AG04450 (cell line): ENCODE results near the gene OGFOD3. TPM values are rescaled to one million over a fixed set of nuclear protein-coding genes. Genes with fewer than 3 reads are reported as not detected.
"Not testable (repeated sequence)": the region's sequence is repeated elsewhere in the genome, so short reads cannot be mapped to it uniquely, and the experiment has no call there.

ENCODE experiments used
- CTCF ChIA-PET: fragments of 300-600, 350-600 bp; formaldehyde crosslinking; extraction: SDS; loops from one replicate; lab custom pipeline; 2022; ENCODE audit warnings: antibody characterized with exemption, inconsistent platforms; lab: Charles Lee
- POLR2A ChIA-PET: fragments of 350-600 bp; formaldehyde crosslinking; extraction: SDS; loops from one replicate; lab custom pipeline; 2021; ENCODE audit warnings: antibody characterized with exemption, inconsistent platforms; lab: Yijun Ruan, JAX
- DNase-seq: peaks from one replicate; pipeline ENCODE4 v3.0.0-alpha.2; 2011; ENCODE audit warnings: low read depth, low spot score
- H3K27ac ChIP-seq: one replicate; pipeline ENCODE4 v1.5.1; 2012; ENCODE audit warnings: low read depth, low read length, control low read depth
- H3K27me3 ChIP-seq: one replicate; pipeline ENCODE4 v1.6.0; 2012; ENCODE audit warnings: low read length; ENCODE audit not compliant: control insufficient read depth, insufficient read depth
- H3K4me3 ChIP-seq: 2 replicates; pipeline ENCODE4 v1.5.1; 2011; ENCODE audit warnings: mild to moderate bottlenecking, low read depth, low read length, control low read depth
- H3K9me3 ChIP-seq: 2 replicates; pipeline ENCODE4 v1.5.1; 2012; ENCODE audit warnings: low read length; ENCODE audit not compliant: control insufficient read depth, insufficient read depth
- polyA plus RNA-seq: library from polyadenylated mRNA; depleted of rRNA; stranded (reverse); fragments of >200 nt; gene quantifications from 2 replicates; pipeline ENCODE4 v1.2.3, GENCODE V29; 2011
- TF ChIP-seq, protein P1 (sequence below): IDR thresholded peaks from 2 replicates; pipeline ENCODE4 v1.5.1; 2011; ENCODE audit warnings: low read depth, low read length, control low read depth, inconsistent platforms

Gene OGFOD3
- polyA plus RNA-seq, 1 experiment, result 22.8 TPM

DNA sequence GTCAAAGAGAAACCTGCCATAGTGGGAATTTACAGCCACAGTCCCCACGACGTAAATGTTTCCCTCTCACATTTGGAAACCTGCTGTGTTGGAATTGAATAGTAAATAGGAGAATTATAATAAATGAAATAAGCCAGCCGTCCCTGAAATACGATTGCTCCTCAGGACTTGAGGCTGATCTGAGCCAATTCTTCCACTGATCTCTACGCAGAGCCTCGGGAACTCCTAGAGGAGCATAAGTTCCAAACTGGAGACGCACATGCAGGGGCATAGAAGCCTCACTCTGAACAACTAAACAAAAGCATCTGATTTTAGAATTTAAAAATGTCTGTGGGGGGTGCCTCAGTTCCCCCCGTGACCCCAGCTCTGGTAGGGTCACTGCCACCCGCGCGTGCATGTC, 69.5 kb downstream of the OGFOD3 start:
- DNase-seq, result no peak
- ChIA-PET POLR2A (no interaction called here), CTCF (interaction anchor here (0.5 to 0.9 kb wide), 2 partner anchors 9 to 205 kb away, joined by 3 read pairs; no protein-coding TSS in a partner anchor)
- peaks cover 5% of the 10 kb centered on the region for H3K27me3 ChIP-seq
- H3K4me3 ChIP-seq, result no peak overlapping the region
- no peaks in the 10 kb centered on the region; the same call in 1 of the 2 replicates for H3K9me3 ChIP-seq
- no peak overlapping the region for H3K27ac ChIP-seq
- TF ChIP-seq, protein P1, sequence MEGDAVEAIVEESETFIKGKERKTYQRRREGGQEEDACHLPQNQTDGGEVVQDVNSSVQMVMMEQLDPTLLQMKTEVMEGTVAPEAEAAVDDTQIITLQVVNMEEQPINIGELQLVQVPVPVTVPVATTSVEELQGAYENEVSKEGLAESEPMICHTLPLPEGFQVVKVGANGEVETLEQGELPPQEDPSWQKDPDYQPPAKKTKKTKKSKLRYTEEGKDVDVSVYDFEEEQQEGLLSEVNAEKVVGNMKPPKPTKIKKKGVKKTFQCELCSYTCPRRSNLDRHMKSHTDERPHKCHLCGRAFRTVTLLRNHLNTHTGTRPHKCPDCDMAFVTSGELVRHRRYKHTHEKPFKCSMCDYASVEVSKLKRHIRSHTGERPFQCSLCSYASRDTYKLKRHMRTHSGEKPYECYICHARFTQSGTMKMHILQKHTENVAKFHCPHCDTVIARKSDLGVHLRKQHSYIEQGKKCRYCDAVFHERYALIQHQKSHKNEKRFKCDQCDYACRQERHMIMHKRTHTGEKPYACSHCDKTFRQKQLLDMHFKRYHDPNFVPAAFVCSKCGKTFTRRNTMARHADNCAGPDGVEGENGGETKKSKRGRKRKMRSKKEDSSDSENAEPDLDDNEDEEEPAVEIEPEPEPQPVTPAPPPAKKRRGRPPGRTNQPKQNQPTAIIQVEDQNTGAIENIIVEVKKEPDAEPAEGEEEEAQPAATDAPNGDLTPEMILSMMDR, result no peak

DNA sequence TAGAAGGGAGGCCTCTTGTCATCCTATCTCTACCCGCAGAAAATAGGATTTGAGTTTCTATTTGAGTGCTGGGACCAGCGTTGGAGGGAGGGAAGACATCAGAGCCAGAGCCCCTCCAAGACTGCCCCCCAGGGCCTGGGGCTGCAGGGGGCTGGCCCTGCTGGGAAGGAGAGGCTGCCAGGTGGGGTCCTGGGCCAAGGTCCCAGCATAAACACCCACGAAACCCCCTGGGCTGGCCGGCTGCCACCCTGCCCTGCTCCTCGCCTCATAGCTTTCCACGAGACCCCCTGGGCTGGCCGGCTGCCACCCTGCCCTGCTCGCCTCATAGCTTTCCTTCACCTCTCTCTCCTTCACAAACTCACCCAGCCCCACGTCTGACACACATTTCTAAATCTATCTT, 70.0 kb downstream of the OGFOD3 start:
- TF ChIP-seq, protein P1, result no peak
- DNase-seq, result no peak
- CTCF ChIA-PET, result no interaction called here
- H3K27me3 ChIP-seq, result peaks cover 5% of the 10 kb centered on the region
- no peak overlapping the region for H3K4me3 ChIP-seq
- H3K27ac ChIP-seq, result no peak overlapping the region
- POLR2A ChIA-PET, result no interaction called here
- H3K9me3 ChIP-seq, result no peaks in the 10 kb centered on the region; the same call in 1 of the 2 replicates

DNA sequence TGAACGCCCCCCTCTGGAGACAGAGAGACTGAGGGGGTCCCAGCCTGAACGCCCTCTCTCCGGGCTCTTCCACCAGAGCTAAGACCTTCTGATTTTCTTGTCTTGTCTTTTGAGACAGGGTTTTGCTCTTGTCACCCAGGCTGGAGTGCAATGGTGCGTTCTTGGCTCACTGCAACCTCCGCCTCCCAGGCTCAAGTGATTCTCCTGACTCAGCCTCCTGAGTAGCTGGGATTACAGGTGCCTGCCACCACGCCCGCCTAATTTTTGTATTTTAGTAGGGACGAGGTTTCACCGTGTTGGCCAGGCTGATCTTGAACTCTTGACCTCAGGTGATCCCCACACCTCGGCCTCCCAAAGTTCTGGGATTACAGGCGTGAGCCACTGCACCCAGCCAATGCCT, 70.4 kb downstream of the OGFOD3 start:
- H3K27me3 ChIP-seq, POLR2A ChIA-PET, H3K4me3 ChIP-seq, H3K27ac ChIP-seq, DNase-seq, CTCF ChIA-PET, H3K9me3 ChIP-seq: not testable (repeated sequence)

DNA sequence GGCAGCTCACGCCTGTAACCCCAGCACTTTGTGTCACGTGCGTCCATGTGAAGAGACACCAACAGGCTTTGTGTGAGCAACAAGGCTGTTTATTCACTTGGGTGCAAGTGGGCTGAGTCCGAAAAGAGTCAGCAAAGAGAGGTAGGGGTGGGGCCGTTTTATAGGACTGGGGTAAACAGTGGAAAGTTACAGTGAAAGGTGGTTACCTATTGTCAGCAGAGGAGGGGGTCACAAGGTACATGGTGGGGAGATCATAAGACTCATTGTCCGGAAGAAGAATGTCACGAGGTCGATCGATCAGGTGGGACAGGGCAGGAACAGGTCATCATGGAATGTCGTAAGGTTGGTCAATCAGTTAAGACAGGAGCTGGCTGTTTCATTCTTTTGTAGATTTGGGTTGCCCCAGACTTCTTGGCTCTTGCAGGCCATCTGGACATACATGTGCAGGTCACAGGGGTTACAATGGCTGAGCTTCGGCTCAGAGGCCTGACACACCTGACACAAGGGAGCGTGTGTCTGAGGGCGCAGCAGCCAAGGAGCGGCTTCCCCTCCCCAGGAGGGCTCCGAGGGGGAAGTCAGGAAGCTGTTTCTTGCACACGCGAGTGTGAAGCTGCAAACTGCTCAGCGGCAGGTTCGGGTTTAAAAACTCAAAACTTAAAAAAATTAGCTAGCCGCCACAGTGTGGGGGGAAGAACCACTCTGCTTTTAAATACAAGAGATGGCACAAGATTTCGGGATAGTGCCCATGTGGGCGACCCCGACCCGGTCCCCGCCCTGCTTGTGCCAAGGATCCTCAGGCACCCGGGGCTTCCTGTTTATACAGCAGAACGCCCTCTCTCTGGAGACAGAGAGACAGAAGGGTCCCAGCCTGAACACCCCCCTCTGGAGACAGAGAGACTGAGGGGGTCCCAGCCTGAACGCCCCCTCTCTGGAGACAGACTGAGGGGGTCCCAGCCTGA, 71.8 kb downstream of the OGFOD3 start:
- CTCF ChIA-PET, result interaction anchor here (0.6 kb wide), 1 partner anchor 71 kb away, joined by 5 read pairs; no protein-coding TSS in a partner anchor
- DNase-seq, result no peak
- TF ChIP-seq, protein P1, result no peak
- Histone ChIP-seq H3K27ac (no peak overlapping the region), H3K27me3 (peaks cover 10% of the 10 kb centered on the region), H3K9me3 (peaks cover 11% of the 10 kb centered on the region; the same call in 1 of the 2 replicates), H3K4me3 (no peak overlapping the region)
- POLR2A ChIA-PET, result no interaction called here

DNA sequence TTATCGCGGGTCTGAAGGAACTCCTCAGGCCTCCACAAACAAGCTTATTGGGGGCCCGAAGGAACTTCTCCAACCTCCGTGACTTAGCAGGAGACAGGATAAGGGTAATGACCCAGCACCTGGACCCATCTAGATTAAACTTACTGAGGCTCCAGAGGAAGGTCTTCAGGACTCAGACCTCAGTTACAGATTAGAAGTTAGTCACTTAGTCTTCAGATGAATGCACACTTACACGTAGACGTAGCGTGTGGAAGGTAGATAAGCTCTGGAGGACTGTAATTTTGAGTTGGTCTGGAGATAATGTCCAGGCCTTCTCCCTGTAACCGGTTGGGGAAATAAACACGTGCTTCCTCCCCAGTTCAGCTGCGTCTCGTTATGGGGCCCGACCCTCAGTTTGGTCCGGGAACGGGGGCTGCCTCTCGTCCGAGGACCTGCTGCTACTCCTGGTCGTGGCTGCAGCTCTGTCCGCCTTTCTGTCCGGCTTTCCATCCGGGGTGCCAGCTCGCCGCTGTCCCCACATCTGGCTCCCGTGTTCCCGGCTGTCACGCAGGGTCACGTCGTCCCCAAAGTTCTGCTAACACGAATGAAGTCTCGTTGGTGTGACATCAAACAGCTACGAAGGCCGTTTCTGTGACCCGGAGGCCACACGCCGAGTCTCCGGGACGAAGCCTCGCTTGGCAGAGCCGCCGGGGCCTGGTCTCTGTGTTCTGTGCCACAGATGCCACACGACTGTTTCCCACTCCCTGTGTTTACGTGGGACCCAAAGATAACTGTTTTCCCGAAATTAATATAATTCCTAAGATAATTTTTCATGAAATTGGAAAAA, 73.0 kb downstream of the OGFOD3 start:
- TF ChIP-seq, protein P1, result no peak
- Histone ChIP-seq H3K4me3 (no peak overlapping the region), H3K9me3 (peaks cover 21% of the 10 kb centered on the region; the same call in 1 of the 2 replicates), H3K27me3 (peaks cover 4% of the 10 kb centered on the region), H3K27ac (no peak overlapping the region)
- ChIA-PET POLR2A (no interaction called here), CTCF (interaction anchor here (0.6 kb wide), 1 partner anchor 69 kb away, joined by 3 read pairs; no protein-coding TSS in a partner anchor)
- DNase-seq, result no peak
